Activated CD8-positive, alpha-beta T cell treated with anti-CD3 and anti-CD28 coated beads, Interleukin-2, amount 10 ng/mL, durations not matched to agents 7 days and 5 days (primary cell): ENCODE results near the gene BLCAP. TPM values are rescaled to one million over a fixed set of nuclear protein-coding genes. Genes with fewer than 3 reads are reported as not detected.

ENCODE experiments used
- ATAC-seq: fragments of 150-1000 bp; cut with Tn5 transposase; one replicate; pipeline ENCODE4 v1.10.0; 2021; ENCODE audit warnings: moderate library complexity
- CTCF ChIA-PET: fragments of 350-600 bp; sonication (Branson Sonifier 250); formaldehyde crosslinking; loops from one replicate; lab custom pipeline; 2021; ENCODE audit warnings: antibody characterized with exemption; lab: Charles Lee
- POLR2A ChIA-PET: fragments of 350-600 bp; sonication (Branson Sonifier 250); formaldehyde crosslinking; loops from one replicate; lab custom pipeline; 2021; ENCODE audit warnings: antibody characterized with exemption; lab: Charles Lee
- DNase-seq: peaks from one replicate; pipeline ENCODE4 v3.0.0-alpha.2; 2020
- H3K27ac Mint-ChIP-seq: one replicate; pipeline ENCODE4 v1.8.0; 2021; ENCODE audit warnings: mild to moderate bottlenecking, mixed read lengths
- H3K27me3 Mint-ChIP-seq: one replicate; pipeline ENCODE4 v1.8.0; 2021; ENCODE audit warnings: low read depth, mixed read lengths
- H3K36me3 Mint-ChIP-seq: one replicate; pipeline ENCODE4 v1.8.0; 2021; ENCODE audit warnings: low read depth, mixed read lengths
- H3K4me1 Mint-ChIP-seq: one replicate; pipeline ENCODE4 v1.8.0; 2021; ENCODE audit warnings: low read depth, mixed read lengths
- H3K4me3 Mint-ChIP-seq: one replicate; pipeline ENCODE4 v1.8.0; 2021; ENCODE audit warnings: mild to moderate bottlenecking, mixed read lengths
- H3K9me3 Mint-ChIP-seq: one replicate; pipeline ENCODE4 v1.8.0; 2022; ENCODE audit warnings: mixed read lengths; ENCODE audit not compliant: insufficient read depth
- total RNA-seq, 2 experiments: library from RNA; stranded (reverse); gene quantifications; one replicate each; pipeline ENCODE4 v1.2.3, GENCODE V29; 2021

Gene BLCAP
- total RNA-seq, 2 experiments from 2014 or later = 33.2 to 34.6 TPM

GRCh38 chr20:37520419-37520955, 7.2 kb downstream of the BLCAP start:
- no peak for DNase-seq
- Mint-ChIP-seq H3K4me3 (no peak overlapping the region), H3K27me3 (no peaks in the 10 kb centered on the region), H3K27ac (no peak overlapping the region), H3K4me1 (peaks cover 18% of the 10 kb centered on the region), H3K9me3 (no peaks in the 10 kb centered on the region), H3K36me3 (peaks cover 17% of the 10 kb centered on the region)
- no peak for ATAC-seq
- POLR2A ChIA-PET = no interaction called here
- CTCF ChIA-PET = interaction anchor here (2.1 kb wide), 1 partner anchor 325 kb away, joined by 6 read pairs; no protein-coding TSS in a partner anchor

- no peak overlapping the region for H3K27ac Mint-ChIP-seq
- peaks cover 11% of the 10 kb centered on the region for H3K4me1 Mint-ChIP-seq
- ChIA-PET POLR2A (interaction anchor here (0.6 kb wide), 1 partner anchor 308 kb away, joined by 3 read pairs; no protein-coding TSS in a partner anchor), CTCF (interaction anchor here (2.1 kb wide), 1 partner anchor 324 kb away, joined by 6 read pairs; no protein-coding TSS in a partner anchor)
- H3K9me3 Mint-ChIP-seq = no peaks in the 10 kb centered on the region
- DNase-seq = no peak
- H3K4me3 Mint-ChIP-seq = no peak overlapping the region
- H3K27me3 Mint-ChIP-seq = no peaks in the 10 kb centered on the region
- ATAC-seq = no peak
- H3K36me3 Mint-ChIP-seq = peaks cover 17% of the 10 kb centered on the region
Measured at GRCh38 chr20:37519508-37520418, 7.9 kb downstream of the BLCAP start.

GRCh38 chr20:37518606-37519507, 8.8 kb downstream of the BLCAP start:
- Mint-ChIP-seq H3K9me3 (no peaks in the 10 kb centered on the region), H3K4me1 (peaks cover 3% of the 10 kb centered on the region), H3K27me3 (no peaks in the 10 kb centered on the region), H3K27ac (no peak overlapping the region), H3K36me3 (peaks cover 17% of the 10 kb centered on the region), H3K4me3 (no peak overlapping the region)
- ChIA-PET CTCF (interaction anchor here (2.1 kb wide), 1 partner anchor 323 kb away, joined by 6 read pairs; no protein-coding TSS in a partner anchor), POLR2A (interaction anchor here (0.6 kb wide), 2 partner anchors 14 to 307 kb away, joined by 3 read pairs; no protein-coding TSS in a partner anchor)
- ATAC-seq = no peak
- DNase-seq = no peak

- no peaks in the 10 kb centered on the region for H3K9me3 Mint-ChIP-seq
- no peak overlapping the region for H3K27ac Mint-ChIP-seq
- no peak overlapping the region for H3K4me3 Mint-ChIP-seq
- peaks cover 3% of the 10 kb centered on the region for H3K4me1 Mint-ChIP-seq
- ATAC-seq (no peak), DNase-seq (no peak)
- H3K27me3 Mint-ChIP-seq = no peaks in the 10 kb centered on the region
- H3K36me3 Mint-ChIP-seq = peaks cover 15% of the 10 kb centered on the region
- ChIA-PET POLR2A (no interaction called here), CTCF (no interaction called here)
Measured at GRCh38 chr20:37518059-37518458, 9.6 kb downstream of the BLCAP start.

- H3K4me3 Mint-ChIP-seq = no peak overlapping the region
- no peak overlapping the region for H3K27ac Mint-ChIP-seq
- ATAC-seq (no peak), DNase-seq (no peak)
- peaks cover 15% of the 10 kb centered on the region for H3K36me3 Mint-ChIP-seq
- ChIA-PET CTCF (interaction anchor here (1.9 kb wide), 1 partner anchor 15 kb away, joined by 5 read pairs; no protein-coding TSS in a partner anchor), POLR2A (no interaction called here)
- H3K9me3 Mint-ChIP-seq = no peaks in the 10 kb centered on the region
- H3K4me1 Mint-ChIP-seq = peaks cover 3% of the 10 kb centered on the region
- H3K27me3 Mint-ChIP-seq = no peaks in the 10 kb centered on the region
Measured at GRCh38 chr20:37516811-37517750, 10.6 kb downstream of the BLCAP start.

GRCh38 chr20:37515876-37516275, 11.8 kb downstream of the BLCAP start:
- peaks cover 3% of the 10 kb centered on the region for H3K4me1 Mint-ChIP-seq
- ChIA-PET CTCF (interaction anchor here (1.9 kb wide), 1 partner anchor 14 kb away, joined by 5 read pairs; no protein-coding TSS in a partner anchor), POLR2A (no interaction called here)
- H3K36me3 Mint-ChIP-seq = peaks cover 18% of the 10 kb centered on the region
- ATAC-seq = no peak
- H3K4me3 Mint-ChIP-seq = no peak overlapping the region
- no peak for DNase-seq
- no peaks in the 10 kb centered on the region for H3K27me3 Mint-ChIP-seq
- H3K27ac Mint-ChIP-seq = no peak overlapping the region
- no peaks in the 10 kb centered on the region for H3K9me3 Mint-ChIP-seq

- no peaks in the 10 kb centered on the region for H3K27me3 Mint-ChIP-seq
- no peaks in the 10 kb centered on the region for H3K4me1 Mint-ChIP-seq
- DNase-seq (no peak), ATAC-seq (no peak)
- H3K36me3 Mint-ChIP-seq = peaks cover 15% of the 10 kb centered on the region
- no peaks in the 10 kb centered on the region for H3K9me3 Mint-ChIP-seq
- H3K27ac Mint-ChIP-seq = no peak overlapping the region
- POLR2A ChIA-PET = no interaction called here
- CTCF ChIA-PET = no interaction called here
- no peak overlapping the region for H3K4me3 Mint-ChIP-seq
Measured at GRCh38 chr20:37513779-37514359, 13.8 kb downstream of the BLCAP start.

GRCh38 chr20:37511610-37512275, 15.9 kb downstream of the BLCAP start:
- Mint-ChIP-seq H3K27me3 (no peaks in the 10 kb centered on the region), H3K4me3 (no peak overlapping the region), H3K9me3 (no peaks in the 10 kb centered on the region), H3K27ac (no peak overlapping the region), H3K4me1 (no peaks in the 10 kb centered on the region), H3K36me3 (peaks cover 9% of the 10 kb centered on the region)
- ChIA-PET CTCF (no interaction called here), POLR2A (no interaction called here)
- DNase-seq (no peak), ATAC-seq (no peak)

GRCh38 chr20:37510226-37510625, 17.4 kb downstream of the BLCAP start:
- no peaks in the 10 kb centered on the region for H3K9me3 Mint-ChIP-seq
- POLR2A ChIA-PET = no interaction called here
- CTCF ChIA-PET = no interaction called here
- H3K4me3 Mint-ChIP-seq = no peak overlapping the region
- H3K4me1 Mint-ChIP-seq = no peaks in the 10 kb centered on the region
- H3K27ac Mint-ChIP-seq = no peak overlapping the region
- H3K36me3 Mint-ChIP-seq = peaks cover 9% of the 10 kb centered on the region
- no peaks in the 10 kb centered on the region for H3K27me3 Mint-ChIP-seq
- no peak for DNase-seq
- ATAC-seq = no peak

- Mint-ChIP-seq H3K27ac (no peak overlapping the region), H3K4me3 (no peak overlapping the region), H3K9me3 (no peaks in the 10 kb centered on the region), H3K4me1 (no peaks in the 10 kb centered on the region), H3K36me3 (peaks cover 8% of the 10 kb centered on the region), H3K27me3 (no peaks in the 10 kb centered on the region)
- DNase-seq = no peak
- CTCF ChIA-PET = interaction anchor here (1.1 kb wide), 1 partner anchor 134 kb away, joined by 3 read pairs; no protein-coding TSS in a partner anchor
- POLR2A ChIA-PET = interaction anchor here (1.0 kb wide), 1 partner anchor 36 kb away, joined by 3 read pairs; no protein-coding TSS in a partner anchor
- ATAC-seq = no peak
Measured at GRCh38 chr20:37506152-37506725, 21.4 kb downstream of the BLCAP start.
